ENCODE measurements around the gene SP1.
A peak's percentile ranks its signal among the peaks of the same experiment; 100 is the strongest.
"Not testable (repeated sequence)": the region's sequence is repeated elsewhere in the genome, so short reads cannot be mapped to it uniquely, and the experiment has no call there.

The SP1 gene

GRCh38 chr12:53414756-53415417 lies 34.9 kb downstream of the SP1 start:
- DNase-seq (ENCODE audit: low spot score), result no peak

GRCh38 chr12:53415752-53416389 lies 35.9 kb downstream of the SP1 start:
- peak; percentile 59 for DNase-seq (ENCODE audit: low spot score)

GRCh38 chr12:53417291-53417816 lies 37.4 kb downstream of the SP1 start:
- DNase-seq (ENCODE audit: low spot score), result not testable (repeated sequence)

- DNase-seq (ENCODE audit: low spot score), result no peak
Observed at GRCh38 chr12:53418221-53418620, 38.2 kb downstream of the SP1 start.

GRCh38 chr12:53419756-53420155 lies 39.8 kb downstream of the SP1 start:
- DNase-seq (ENCODE audit: low spot score), result no peak

- DNase-seq (ENCODE audit: low spot score), result not testable (repeated sequence)
Observed at GRCh38 chr12:53422247-53422646, 42.3 kb downstream of the SP1 start.

- peak; percentile 61 for DNase-seq (ENCODE audit: low spot score)
Observed at GRCh38 chr12:53423597-53423996, 43.6 kb downstream of the SP1 start, which contains the start of gene AMHR2. AMHR2 (plus strand) TSS chr12:53423855; CDS start chr12:53423935, 80 bp downstream.

- DNase-seq (ENCODE audit: low spot score), result no peak
Observed at GRCh38 chr12:53424626-53425514, 44.9 kb downstream of the SP1 start.

- no peak for DNase-seq (ENCODE audit: low spot score)
Observed at GRCh38 chr12:53425515-53426150, 45.7 kb downstream of the SP1 start.

- no peak for DNase-seq (ENCODE audit: low spot score)
Observed at GRCh38 chr12:53427905-53428594, 48.1 kb downstream of the SP1 start.

- DNase-seq (ENCODE audit: low spot score), result no peak
Observed at GRCh38 chr12:53428741-53429140, 48.8 kb downstream of the SP1 start.

GRCh38 chr12:53430116-53430515 lies 50.1 kb downstream of the SP1 start:
- no peak for DNase-seq (ENCODE audit: low spot score)

GRCh38 chr12:53431187-53431586 lies 51.2 kb downstream of the SP1 start:
- no peak for DNase-seq (ENCODE audit: low spot score)

GRCh38 chr12:53435326-53435725 lies 55.4 kb downstream of the SP1 start:
- not testable (repeated sequence) for DNase-seq (ENCODE audit: low spot score)

GRCh38 chr12:53439582-53439981 lies 59.6 kb downstream of the SP1 start:
- DNase-seq (ENCODE audit: low spot score), result not testable (repeated sequence)

- DNase-seq (ENCODE audit: low spot score), result peak; percentile 99
Observed at GRCh38 chr12:53441040-53441833, 61.3 kb downstream of the SP1 start, which contains the start of gene PRR13. PRR13 (plus strand) TSS chr12:53441734; CDS start chr12:53442715, 981 bp downstream.

GRCh38 chr12:53443955-53444354 lies 64.0 kb downstream of the SP1 start:
- DNase-seq (ENCODE audit: low spot score), result no peak

- not testable (repeated sequence) for DNase-seq (ENCODE audit: low spot score)
Observed at GRCh38 chr12:53444593-53445325, 64.8 kb downstream of the SP1 start.

GRCh38 chr12:53450936-53451335 lies 71.0 kb downstream of the SP1 start:
- no peak for DNase-seq (ENCODE audit: low spot score)

All from ecto neural progenitor cell (in vitro differentiated cells).